Neural crest cell (in vitro differentiated cells): ENCODE results near the gene DNER. TPM values are rescaled to one million over a fixed set of nuclear protein-coding genes. Genes with fewer than 3 reads are reported as not detected.

Experiments
- DNase-seq: peaks from one replicate; pipeline ENCODE4 v3.0.0; 2021; ENCODE audit warnings: low read depth, mixed read lengths, low spot score
- H3K27ac Mint-ChIP-seq: one replicate; pipeline ENCODE4 v1.8.0; 2021; ENCODE audit warnings: mild to moderate bottlenecking, mixed read lengths; ENCODE audit not compliant: unreplicated experiment
- H3K27me3 Mint-ChIP-seq: 2 replicates; pipeline ENCODE4 v1.8.0; 2021; ENCODE audit warnings: low read depth, mild to moderate bottlenecking, mixed read lengths
- H3K36me3 Mint-ChIP-seq: 2 replicates; pipeline ENCODE4 v1.8.0; 2021; ENCODE audit warnings: low read depth, mild to moderate bottlenecking, mixed read lengths
- H3K4me1 Mint-ChIP-seq: 2 replicates; pipeline ENCODE4 v1.8.0; 2021; ENCODE audit warnings: mixed read lengths
- H3K4me3 Mint-ChIP-seq: one replicate; pipeline ENCODE4 v1.8.0; 2021; ENCODE audit warnings: mild to moderate bottlenecking, mixed read lengths
- H3K9me3 Mint-ChIP-seq: 2 replicates; pipeline ENCODE4 v1.8.0; 2021; ENCODE audit warnings: mixed read lengths
- total RNA-seq: library from RNA; stranded (reverse); gene quantifications from 2 replicates; pipeline ENCODE4 v1.2.1, GENCODE V29; 2021
- TF ChIP-seq, protein P1 (sequence below): fragments of 200-600 bp; sonication (generic); conservative IDR thresholded peaks from 2 replicates; pipeline ENCODE4 v1.5.0; 2021; ENCODE audit warnings: antibody characterized with exemption, mild to moderate bottlenecking

DNER gene
- total RNA-seq, 1 donor from 2014 or later, result 4.1 TPM

DNA sequence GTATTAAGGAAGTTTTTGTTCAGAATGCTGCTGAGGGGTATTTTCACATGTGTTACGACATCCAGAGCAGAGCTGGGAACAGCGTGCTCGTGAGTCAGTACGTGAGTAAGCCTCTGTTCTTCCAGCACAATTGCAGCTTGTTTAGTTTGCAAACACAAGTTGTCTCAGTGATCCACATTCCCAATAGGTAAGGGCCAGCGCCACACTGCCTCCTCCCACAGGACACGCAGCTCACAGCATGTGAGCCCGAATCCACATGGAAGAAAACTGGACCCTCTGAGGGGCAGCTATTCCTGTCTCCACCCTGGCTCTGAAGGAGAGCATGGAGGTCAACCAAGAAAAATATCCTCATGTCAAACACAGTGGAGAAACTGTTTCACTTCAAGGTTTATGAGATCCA is 269.3 kb downstream of the DNER start:
- peak overlapping the region; percentile 87 for H3K27ac Mint-ChIP-seq
- peaks cover 7% of the 10 kb centered on the region for H3K4me1 Mint-ChIP-seq
- TF ChIP-seq, protein P1, sequence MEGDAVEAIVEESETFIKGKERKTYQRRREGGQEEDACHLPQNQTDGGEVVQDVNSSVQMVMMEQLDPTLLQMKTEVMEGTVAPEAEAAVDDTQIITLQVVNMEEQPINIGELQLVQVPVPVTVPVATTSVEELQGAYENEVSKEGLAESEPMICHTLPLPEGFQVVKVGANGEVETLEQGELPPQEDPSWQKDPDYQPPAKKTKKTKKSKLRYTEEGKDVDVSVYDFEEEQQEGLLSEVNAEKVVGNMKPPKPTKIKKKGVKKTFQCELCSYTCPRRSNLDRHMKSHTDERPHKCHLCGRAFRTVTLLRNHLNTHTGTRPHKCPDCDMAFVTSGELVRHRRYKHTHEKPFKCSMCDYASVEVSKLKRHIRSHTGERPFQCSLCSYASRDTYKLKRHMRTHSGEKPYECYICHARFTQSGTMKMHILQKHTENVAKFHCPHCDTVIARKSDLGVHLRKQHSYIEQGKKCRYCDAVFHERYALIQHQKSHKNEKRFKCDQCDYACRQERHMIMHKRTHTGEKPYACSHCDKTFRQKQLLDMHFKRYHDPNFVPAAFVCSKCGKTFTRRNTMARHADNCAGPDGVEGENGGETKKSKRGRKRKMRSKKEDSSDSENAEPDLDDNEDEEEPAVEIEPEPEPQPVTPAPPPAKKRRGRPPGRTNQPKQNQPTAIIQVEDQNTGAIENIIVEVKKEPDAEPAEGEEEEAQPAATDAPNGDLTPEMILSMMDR, result no peak
- H3K4me3 Mint-ChIP-seq, result no peak overlapping the region
- DNase-seq, result no peak
- H3K9me3 Mint-ChIP-seq, result peaks cover 5% of the 10 kb centered on the region
- peaks cover 8% of the 10 kb centered on the region for H3K27me3 Mint-ChIP-seq
- no peaks in the 10 kb centered on the region for H3K36me3 Mint-ChIP-seq

DNA sequence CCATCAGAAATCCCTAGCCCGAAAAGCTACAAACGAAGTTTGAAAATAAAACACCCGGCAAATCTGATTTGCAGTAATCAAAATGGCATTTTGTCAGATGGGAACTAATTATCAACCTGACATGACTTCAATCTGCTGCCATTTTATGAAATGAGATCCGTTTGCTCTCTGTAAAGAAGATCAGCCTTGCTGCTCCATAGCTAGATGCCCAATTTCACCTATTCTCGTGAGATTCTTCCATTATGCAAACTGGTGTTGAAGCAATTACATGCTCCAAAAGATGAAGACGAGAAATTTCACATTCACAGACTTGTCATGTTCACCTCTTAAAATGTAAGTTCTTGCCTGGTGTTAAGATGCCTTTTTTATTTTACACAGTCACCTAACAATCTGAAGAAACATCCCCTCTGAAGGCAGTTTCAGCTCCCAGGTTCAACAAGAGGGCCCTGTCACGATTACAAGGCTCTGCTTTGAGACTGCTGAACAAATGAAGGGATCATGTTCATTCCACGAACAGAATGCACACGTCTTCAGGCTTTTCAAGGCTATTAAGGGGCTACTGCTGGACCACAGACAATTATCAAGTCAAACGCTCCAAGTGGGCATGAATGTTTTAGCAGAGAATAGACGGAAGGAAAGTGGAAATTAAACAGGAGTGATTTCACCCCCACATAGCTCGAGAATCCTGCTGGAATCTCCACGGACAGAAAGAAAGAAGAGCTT is 270.6 kb downstream of the DNER start:
- TF ChIP-seq, protein P1, result no peak
- Mint-ChIP-seq H3K4me3 (no peak overlapping the region), H3K27ac (no peak overlapping the region), H3K4me1 (peaks cover 7% of the 10 kb centered on the region), H3K9me3 (peaks cover 5% of the 10 kb centered on the region), H3K36me3 (no peaks in the 10 kb centered on the region), H3K27me3 (peaks cover 8% of the 10 kb centered on the region)
- DNase-seq, result no peak

DNA sequence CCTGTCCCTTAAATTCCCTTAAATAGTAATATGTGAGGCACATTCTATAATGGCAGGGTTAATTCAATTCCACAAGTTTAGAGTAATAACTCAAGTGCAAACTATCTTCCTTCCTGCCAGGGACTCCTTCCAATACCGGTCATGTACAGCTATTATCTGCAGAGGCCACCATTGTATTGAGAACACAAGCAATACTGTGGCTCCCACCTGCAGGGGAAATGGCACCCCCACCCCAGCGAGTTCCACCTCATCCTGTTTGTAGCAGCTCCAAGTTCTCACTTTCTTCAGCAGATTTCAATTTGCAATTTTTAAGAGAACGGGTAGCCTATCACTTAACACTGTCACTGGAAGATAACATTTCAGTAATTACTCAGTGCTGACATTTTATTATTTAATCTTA is 271.2 kb downstream of the DNER start:
- no peak for DNase-seq
- H3K4me1 Mint-ChIP-seq, result peaks cover 7% of the 10 kb centered on the region
- peaks cover 5% of the 10 kb centered on the region for H3K9me3 Mint-ChIP-seq
- TF ChIP-seq, protein P1, result no peak
- no peak overlapping the region for H3K4me3 Mint-ChIP-seq
- peaks cover 8% of the 10 kb centered on the region for H3K27me3 Mint-ChIP-seq
- no peaks in the 10 kb centered on the region for H3K36me3 Mint-ChIP-seq
- no peak overlapping the region for H3K27ac Mint-ChIP-seq

DNA sequence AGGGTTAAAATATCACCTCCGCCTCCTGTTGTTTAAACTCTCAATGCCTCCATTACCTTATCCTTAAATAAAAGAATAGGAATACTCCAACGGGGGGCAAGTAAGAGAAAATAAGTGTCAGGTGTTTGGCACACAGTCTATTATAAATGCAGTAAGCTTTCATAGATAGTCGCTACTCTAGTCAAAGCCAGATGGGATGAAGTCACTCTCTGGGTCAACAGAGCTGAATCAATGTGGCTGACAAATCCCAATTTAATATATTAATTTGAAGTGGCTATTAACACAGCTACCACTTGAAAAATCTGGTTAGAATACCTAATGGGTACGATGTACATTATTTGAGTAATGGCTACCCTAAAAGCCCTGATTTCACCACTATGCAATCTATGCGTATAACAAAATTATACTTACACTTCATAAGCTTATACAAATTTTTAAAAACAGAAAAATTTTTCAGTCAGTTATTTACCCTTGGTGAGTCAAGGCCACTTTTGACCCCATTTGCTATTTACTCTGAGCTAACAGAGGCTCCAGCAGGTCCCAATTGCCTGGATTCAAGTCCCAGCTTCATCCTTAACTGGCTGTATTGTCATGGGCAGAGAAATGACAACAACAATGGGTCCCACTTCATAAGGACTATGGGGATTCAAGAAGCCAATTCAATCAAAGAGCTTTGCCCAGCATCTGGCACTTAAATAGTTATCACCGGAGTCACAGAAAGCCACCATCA is 275.8 kb downstream of the DNER start:
- no peak for DNase-seq
- H3K27me3 Mint-ChIP-seq, result peaks cover 8% of the 10 kb centered on the region

DNA sequence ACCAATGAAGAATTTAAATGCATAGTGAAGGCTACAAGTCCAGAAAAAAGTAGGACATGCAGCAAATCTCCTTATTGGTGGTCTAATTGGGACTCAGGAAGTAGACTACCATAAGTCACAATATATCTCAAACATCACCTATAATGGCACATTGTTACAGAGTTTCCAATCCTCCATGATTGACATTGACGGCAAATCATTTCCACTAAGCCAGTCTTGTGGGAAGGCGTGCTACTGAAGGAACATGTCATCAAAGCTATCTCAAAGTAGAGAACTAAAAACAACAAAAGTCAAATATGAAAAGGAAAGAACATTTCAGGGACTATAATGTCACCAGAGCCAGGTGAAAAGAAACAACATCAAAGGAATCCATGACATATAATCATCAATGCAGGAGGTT is 276.9 kb downstream of the DNER start:
- Mint-ChIP-seq H3K36me3 (no peaks in the 10 kb centered on the region), H3K4me1 (no peaks in the 10 kb centered on the region)

More for the DNA sequence above, 275.8 kb downstream of the DNER start:
- Mint-ChIP-seq H3K36me3 (no peaks in the 10 kb centered on the region), H3K4me1 (peaks cover 2% of the 10 kb centered on the region), H3K27ac (no peak overlapping the region), H3K4me3 (no peak overlapping the region), H3K9me3 (peaks cover 5% of the 10 kb centered on the region)
- TF ChIP-seq, protein P1, result no peak

More for the DNA sequence above, 276.9 kb downstream of the DNER start:
- H3K4me3 Mint-ChIP-seq, result no peak overlapping the region
- peaks cover 5% of the 10 kb centered on the region for H3K9me3 Mint-ChIP-seq
- DNase-seq, result no peak
- TF ChIP-seq, protein P1, result no peak
- no peak overlapping the region for H3K27ac Mint-ChIP-seq
- peaks cover 8% of the 10 kb centered on the region for H3K27me3 Mint-ChIP-seq
